Measurements from ENCODE around the gene SDCBP2. TPM values are rescaled to one million over a fixed set of nuclear protein-coding genes. Genes with fewer than 3 reads are reported as not detected.

Gene SDCBP2
- total RNA-seq, 2 donors from 2014 or later, result 1.8 to 14.3 TPM

Other genes with a start within 250 kb of the SDCBP2 start
- 100 to 1,000 TPM; 102 to 168 TPM for gene PSMF1, start 210.5 kb downstream of the SDCBP2 start, total RNA-seq
- gene TMEM74B, start 144.2 kb downstream of the SDCBP2 start, total RNA-seq, result 1 to 10 TPM in 1 of 2 donors, under 1 TPM in 1; 0.89 to 6.0 TPM
- gene C20orf202, start 125.7 kb downstream of the SDCBP2 start, total RNA-seq, result not detected
- gene RAD21L1, start 103.1 kb downstream of the SDCBP2 start, total RNA-seq, result not detected
- gene SNPH, start 62.8 kb downstream of the SDCBP2 start, total RNA-seq, result 1 to 10 TPM in 1 of 2 donors, under 1 TPM in 1; 0.90 to 1.7 TPM
- 100 to 1,000 TPM; 178 to 294 TPM for gene FKBP1A, start 63.9 kb upstream of the SDCBP2 start, total RNA-seq
- gene NSFL1C, start 137.7 kb upstream of the SDCBP2 start, total RNA-seq, result 10 to 100 TPM; 29.2 to 51.5 TPM
- gene SIRPB2, start 162.3 kb upstream of the SDCBP2 start, total RNA-seq, result not detected
- gene SIRPD, start 228.6 kb upstream of the SDCBP2 start, total RNA-seq, result not detected

Measured in activated T-helper 17 cell treated with anti-CD3 and anti-CD28 coated beads, Interleukin-2, amount 50 U/mL, for 72 hours (primary cell).